Ascending aorta (tissue), 2 donors: ENCODE data around the gene SP140L. TPM values are rescaled to one million over a fixed set of nuclear protein-coding genes. Genes with fewer than 3 reads are reported as not detected.

Experiments
- DNase-seq, 2 donors: peaks; one replicate each; pipeline ENCODE4 v3.0.0-alpha.2; 2019; ENCODE audit warnings: low spot score in 2 of 2
- H3K27ac ChIP-seq, 2 donors: fragments of 200-600 bp; sonication (generic); one replicate each; pipeline ENCODE4 v1.5.1; 2016 to 2017; ENCODE audit warnings: mild to moderate bottlenecking in 1 of 2
- H3K27me3 ChIP-seq: fragments of 200-600 bp; sonication (generic); one replicate; pipeline ENCODE4 v1.5.1; 2017
- H3K36me3 ChIP-seq, 2 donors: fragments of 200-600 bp; sonication (generic); one replicate each; pipeline ENCODE4 v1.5.1; 2016
- H3K4me1 ChIP-seq, 2 donors: fragments of 200-600 bp; sonication (generic); one replicate each; pipeline ENCODE4 v1.5.1; 2016 to 2017; ENCODE audit warnings: mild to moderate bottlenecking in 1 of 2
- H3K4me3 ChIP-seq, 2 donors: fragments of 200-600 bp; sonication (generic); one replicate each; pipeline ENCODE4 v1.5.1; 2016 to 2017; ENCODE audit warnings: mild to moderate bottlenecking in 1 of 2
- H3K9me3 ChIP-seq, 2 donors: fragments of 200-600 bp; sonication (generic); one replicate each; pipeline ENCODE4 v1.5.1; 2016
- intact Hi-C: fragments of 100-400 bp; cut with DNase I; formaldehyde crosslinking; loops from one replicate; pipeline ENCODE4 v1.15.1; 2023
- total RNA-seq: library from RNA; depleted of rRNA; stranded (reverse); fragments of >200 nt; gene quantifications from one replicate; pipeline ENCODE4 v1.1.0, GENCODE V29; 2016
- TF ChIP-seq, protein P1 (sequence below), 3 experiments: fragments of 200-600 bp in 2 of 3; fragments of 450-650 bp in 1 of 3; sonication (generic) in 2 of 3; IDR thresholded peaks; one replicate each; pipeline ENCODE4 v1.5.1; 2016 to 2019; ENCODE audit warnings: antibody characterized with exemption in 3 of 3, mild to moderate bottlenecking in 1 of 3, moderate library complexity in 1 of 3

Gene SP140L
- total RNA-seq, 1 donor from 2014 or later = 4.0 TPM

DNA sequence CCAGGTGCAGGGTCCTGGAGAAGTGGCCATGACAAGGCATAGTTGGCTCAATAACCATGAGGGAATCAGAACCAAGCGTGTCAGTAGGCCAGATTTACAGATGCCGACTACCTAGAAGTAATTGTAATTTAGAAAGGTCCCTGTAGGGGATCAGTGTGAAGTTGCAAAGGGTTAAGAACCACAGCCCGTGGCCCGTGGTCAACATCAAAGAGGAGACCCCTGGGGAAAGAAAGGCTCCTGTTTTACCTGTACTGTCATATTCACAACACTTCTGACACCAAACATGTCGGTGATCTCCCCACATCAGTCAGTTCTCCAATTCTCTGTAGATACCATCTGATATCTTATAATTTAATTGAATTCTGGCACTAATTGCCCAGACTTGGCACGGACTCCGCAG is 120.0 kb downstream of the SP140L start:
- H3K36me3 ChIP-seq = peaks cover 47 to 82% of the 10 kb centered on the region in 2 donors
- DNase-seq = no peak
- no peak overlapping the region for H3K4me3 ChIP-seq
- H3K4me1 ChIP-seq = peaks cover 0 to 13% of the 10 kb centered on the region in 2 donors
- H3K27ac ChIP-seq = no peak overlapping the region
- intact Hi-C loops = no loop called here
- TF ChIP-seq, protein P1, sequence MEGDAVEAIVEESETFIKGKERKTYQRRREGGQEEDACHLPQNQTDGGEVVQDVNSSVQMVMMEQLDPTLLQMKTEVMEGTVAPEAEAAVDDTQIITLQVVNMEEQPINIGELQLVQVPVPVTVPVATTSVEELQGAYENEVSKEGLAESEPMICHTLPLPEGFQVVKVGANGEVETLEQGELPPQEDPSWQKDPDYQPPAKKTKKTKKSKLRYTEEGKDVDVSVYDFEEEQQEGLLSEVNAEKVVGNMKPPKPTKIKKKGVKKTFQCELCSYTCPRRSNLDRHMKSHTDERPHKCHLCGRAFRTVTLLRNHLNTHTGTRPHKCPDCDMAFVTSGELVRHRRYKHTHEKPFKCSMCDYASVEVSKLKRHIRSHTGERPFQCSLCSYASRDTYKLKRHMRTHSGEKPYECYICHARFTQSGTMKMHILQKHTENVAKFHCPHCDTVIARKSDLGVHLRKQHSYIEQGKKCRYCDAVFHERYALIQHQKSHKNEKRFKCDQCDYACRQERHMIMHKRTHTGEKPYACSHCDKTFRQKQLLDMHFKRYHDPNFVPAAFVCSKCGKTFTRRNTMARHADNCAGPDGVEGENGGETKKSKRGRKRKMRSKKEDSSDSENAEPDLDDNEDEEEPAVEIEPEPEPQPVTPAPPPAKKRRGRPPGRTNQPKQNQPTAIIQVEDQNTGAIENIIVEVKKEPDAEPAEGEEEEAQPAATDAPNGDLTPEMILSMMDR (IDR thresholded peaks at IDR 0.05) = no peak
- H3K27me3 ChIP-seq = no peaks in the 10 kb centered on the region
- H3K9me3 ChIP-seq = no peaks in the 10 kb centered on the region

DNA sequence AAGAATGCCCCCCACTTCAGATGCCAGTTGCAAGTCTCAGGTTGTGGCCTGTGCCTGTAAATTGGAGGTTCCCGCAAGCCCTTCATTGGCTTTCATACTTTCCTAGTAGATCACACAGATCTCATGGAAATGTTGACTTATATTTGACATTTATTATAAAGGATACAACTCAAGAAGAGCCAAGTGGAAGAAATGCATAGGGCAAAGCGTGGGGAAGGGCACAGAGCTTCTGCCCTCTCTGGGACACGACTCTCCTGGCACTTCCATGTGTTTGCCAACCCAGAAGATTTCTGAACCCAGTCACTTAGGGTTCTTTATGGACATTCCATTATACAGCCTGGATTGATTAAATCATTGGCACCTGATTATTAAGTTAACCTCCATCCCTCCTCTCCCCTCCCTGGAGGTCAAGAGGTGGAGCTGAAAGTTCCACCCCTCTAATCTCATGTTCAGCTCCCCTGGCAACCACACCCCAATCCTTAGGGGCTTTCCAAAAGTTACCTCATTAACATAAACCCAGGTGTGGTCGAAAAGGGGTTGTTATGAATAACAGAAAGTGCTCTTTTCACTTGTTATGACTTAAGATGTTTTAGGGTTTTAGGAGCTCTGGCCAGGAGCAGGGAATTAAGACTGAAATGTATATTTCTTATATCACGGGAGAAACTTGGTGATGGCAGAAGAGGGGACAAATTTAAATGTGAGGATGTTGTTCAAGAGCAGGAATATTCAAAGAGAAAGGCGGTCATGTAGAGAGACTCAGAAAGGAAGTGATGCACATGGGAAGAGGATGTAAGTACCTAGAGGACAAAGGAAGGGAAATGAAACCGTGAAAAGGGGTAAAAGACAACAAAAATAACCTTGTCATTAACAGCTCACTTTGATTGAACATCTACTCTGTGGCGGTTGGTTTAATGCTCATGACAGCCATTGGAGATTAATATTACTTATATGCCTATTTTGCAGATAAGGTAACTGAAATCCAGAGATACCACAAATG is 120.8 kb downstream of the SP140L start:
- peaks cover 0 to 7% of the 10 kb centered on the region in 2 donors for H3K4me1 ChIP-seq
- TF ChIP-seq, protein P1 (IDR thresholded peaks at IDR 0.05) = no peak
- H3K4me3 ChIP-seq = no peak overlapping the region
- intact Hi-C loops = no loop called here
- DNase-seq = no peak
- H3K36me3 ChIP-seq = peaks cover 48 to 88% of the 10 kb centered on the region in 2 donors
- H3K27ac ChIP-seq = peak overlapping the region in 1 of 2 donors; percentile 2
- H3K9me3 ChIP-seq = no peaks in the 10 kb centered on the region
- no peaks in the 10 kb centered on the region for H3K27me3 ChIP-seq

DNA sequence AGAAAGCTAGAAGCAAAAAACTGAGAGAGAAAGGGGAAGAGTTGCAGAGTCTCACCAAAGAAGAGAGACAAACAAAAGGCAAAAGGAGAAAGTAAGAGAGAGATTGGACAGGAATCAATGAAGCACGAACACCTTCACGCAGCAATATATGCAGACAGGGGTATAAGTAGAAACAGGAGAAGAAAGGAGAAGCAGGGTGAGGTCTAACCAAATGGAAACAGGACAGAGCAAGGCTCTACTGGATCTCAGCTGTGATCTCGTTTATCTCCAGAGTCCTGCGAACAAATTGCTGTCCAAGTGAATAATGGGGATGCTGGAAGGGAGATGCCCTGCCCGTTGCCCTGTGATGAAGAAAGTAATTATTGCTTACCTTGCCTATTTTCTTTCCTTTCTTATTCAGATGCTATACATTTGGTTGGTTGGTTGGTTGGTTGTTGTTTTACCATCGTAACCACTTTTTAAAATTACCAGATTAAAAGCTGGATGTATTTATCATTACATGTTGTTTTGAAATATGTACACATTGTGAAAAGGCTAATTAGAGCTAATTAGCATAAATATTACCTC is 123.0 kb downstream of the SP140L start:
- DNase-seq = no peak
- TF ChIP-seq, protein P1 (IDR thresholded peaks at IDR 0.05) = no peak
- no peak overlapping the region for H3K27ac ChIP-seq
- H3K36me3 ChIP-seq = peaks cover 50 to 83% of the 10 kb centered on the region in 2 donors
- no peaks in the 10 kb centered on the region for H3K9me3 ChIP-seq
- no peak overlapping the region for H3K4me3 ChIP-seq
- intact Hi-C loops = no loop called here
- no peaks in the 10 kb centered on the region for H3K4me1 ChIP-seq
- no peaks in the 10 kb centered on the region for H3K27me3 ChIP-seq

DNA sequence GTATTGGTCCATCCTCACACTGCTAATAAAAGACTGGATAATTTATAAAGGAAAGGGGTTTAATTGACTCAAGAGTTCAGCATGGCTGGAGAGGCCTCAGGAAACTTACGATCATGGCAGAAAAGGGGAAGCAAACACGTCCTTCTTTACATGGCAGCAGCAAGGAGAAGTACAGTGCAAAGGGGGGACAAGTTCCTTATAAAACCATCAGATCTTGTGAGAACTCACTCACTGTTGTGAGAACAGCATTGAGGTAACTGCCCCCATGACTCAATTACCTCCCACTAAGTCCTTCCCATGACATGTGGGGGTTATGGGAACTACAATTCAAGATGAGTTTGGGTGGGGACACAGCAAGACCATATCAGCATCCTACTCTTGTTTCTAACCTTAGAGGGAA is 126.0 kb downstream of the SP140L start:
- Histone ChIP-seq H3K9me3 (peaks cover 0 to 8% of the 10 kb centered on the region in 2 donors), H3K4me3 (no peak overlapping the region), H3K27ac (no peak overlapping the region), H3K4me1 (no peaks in the 10 kb centered on the region), H3K36me3 (peaks cover 53 to 87% of the 10 kb centered on the region in 2 donors), H3K27me3 (no peaks in the 10 kb centered on the region)
- TF ChIP-seq, protein P1 (IDR thresholded peaks at IDR 0.05) = no peak
- intact Hi-C loops = no loop called here
- no peak for DNase-seq

Other genes starting within 250 kb of the SP140L start
- 25.2 TPM for gene SP110, start 107.2 kb upstream of the SP140L start, total RNA-seq
- 0.11 TPM for gene SP140, start 101.5 kb upstream of the SP140L start, total RNA-seq
- gene SP100, start 89.0 kb downstream of the SP140L start, total RNA-seq = 82.0 TPM